K562 (cell line): ENCODE results near the gene VSNL1. TPM values are rescaled to one million over a fixed set of nuclear protein-coding genes. Genes with fewer than 3 reads are reported as not detected.

Source experiments
- ATAC-seq: fragments of 200-7000 bp; cut with Tn5 transposase; 3 replicates; pipeline ENCODE4 v1.9.1; 2020; ENCODE audit warnings: moderate library complexity
- BruUV-seq: library from RNA; stranded (reverse); fragments of 400-500 nt; replicated peaks from 2 replicates; lab custom pipeline; 2021; lab: Mats Ljungman, UMichigan
- CTCF ChIA-PET: fragments of 300-600 bp; formaldehyde crosslinking; extraction: SDS; loops from one replicate; lab custom pipeline; 2021; ENCODE audit warnings: low intra/inter-chr PET ratio; lab: Yijun Ruan, JAX
- POLR2A ChIA-PET: fragments of 300-600, 350-650 bp; sonication (Branson Sonifier 250); formaldehyde crosslinking; extraction: SDS; loops from one replicate; lab custom pipeline; 2021; ENCODE audit warnings: antibody characterized with exemption, inconsistent platforms; lab: Yijun Ruan, JAX
- DNase-seq, 4 experiments: peaks; one replicate each; pipeline versions ENCODE4 v3.0.0 to v3.0.0-alpha.2; 2011 to 2018; ENCODE audit warnings: low spot score in 3 of 4, mixed read lengths in 3 of 4; ENCODE audit errors: extremely low read depth in 1 of 4
- FAIRE-seq: peaks from 2 replicates; lab custom pipeline; 2011; peaks lifted over from hg19 to GRCh38; lab: Jason Lieb, UNC
- H2AFZ ChIP-seq: 2 replicates; pipeline ENCODE4 v1.6.0; 2011; ENCODE audit warnings: low read depth, low read length, control low read depth, inconsistent platforms
- H3K27ac ChIP-seq: fragments of 200-600 bp; 3 replicates; pipeline ENCODE4 v1.8.0; 2011; ENCODE audit warnings: low read depth, mild to moderate bottlenecking, control low read depth, inconsistent platforms, low read length, moderate library complexity, mixed read lengths; ENCODE audit errors: extremely low read depth
- H3K27me3 ChIP-seq, 2 experiments: fragments of 300-600 bp in 1 of 2; 2 replicates in 1 of 2; 3 replicates in 1 of 2; pipeline versions ENCODE4 v1.6.0 to v1.8.0; 2011; ENCODE audit warnings: inconsistent platforms in 2 of 2, low read length in 2 of 2, mild to moderate bottlenecking in 1 of 2, mixed read lengths in 1 of 2, moderate library complexity in 1 of 2; ENCODE audit not compliant: control insufficient read depth in 2 of 2, insufficient read depth in 2 of 2
- H3K36me3 ChIP-seq: fragments of 300-600 bp; 3 replicates; pipeline ENCODE4 v1.8.0; 2011; ENCODE audit warnings: mild to moderate bottlenecking, low read length, inconsistent platforms; ENCODE audit not compliant: control insufficient read depth, insufficient read depth
- H3K4me1 ChIP-seq, 2 experiments: fragments of 200-600 bp in 1 of 2; replicated peaks in 1 of 2; 2 replicates in 1 of 2; 3 replicates in 1 of 2; pipeline versions ENCODE4 v1.5.1 to v1.8.0; 2011; ENCODE audit warnings: inconsistent platforms in 2 of 2, low read length in 2 of 2, mild to moderate bottlenecking in 1 of 2, mixed read lengths in 1 of 2, moderate library complexity in 1 of 2; ENCODE audit not compliant: control insufficient read depth in 2 of 2, insufficient read depth in 2 of 2
- H3K4me2 ChIP-seq: 2 replicates; pipeline ENCODE4 v1.6.1; 2011; ENCODE audit warnings: low read length, control low read depth, inconsistent platforms, mixed read lengths; ENCODE audit not compliant: insufficient read depth
- H3K4me3 ChIP-seq: fragments of 200-600 bp; sonication (generic), shearing (Covaris generic); 2 replicates; pipeline ENCODE4 v1.5.1; 2016; ENCODE audit warnings: control low read depth, inconsistent platforms
- H3K79me2 ChIP-seq: fragments of 200-600 bp; 3 replicates; pipeline ENCODE4 v1.8.0; 2011; ENCODE audit warnings: low read length, inconsistent platforms; ENCODE audit not compliant: control insufficient read depth, insufficient read depth
- H3K9ac ChIP-seq, 2 experiments: 2 replicates each; pipeline versions ENCODE4 v1.6.0 to v1.6.1; 2011; ENCODE audit warnings: low read depth in 2 of 2, low read length in 2 of 2, control low read depth in 1 of 2, inconsistent platforms in 1 of 2, mild to moderate bottlenecking in 1 of 2, mixed read lengths in 1 of 2; ENCODE audit not compliant: insufficient read depth in 1 of 2
- H3K9me1 ChIP-seq: one replicate; pipeline ENCODE4 v1.6.0; 2011; ENCODE audit warnings: inconsistent platforms, mild to moderate bottlenecking, low read length, moderate library complexity; ENCODE audit not compliant: control insufficient read depth, insufficient read depth
- H3K9me3 ChIP-seq: replicated peaks from 2 replicates; pipeline ENCODE4 v1.5.1; 2011; ENCODE audit warnings: low read depth, low read length, inconsistent platforms; ENCODE audit not compliant: control insufficient read depth, insufficient read depth
- H4K20me1 ChIP-seq: replicated peaks from 2 replicates; pipeline ENCODE4 v1.6.1; 2011; ENCODE audit warnings: low read length, inconsistent platforms, mixed read lengths; ENCODE audit not compliant: control insufficient read depth, insufficient read depth
- CBX2 ChIP-seq: fragments of 200-600 bp; sonication (generic); IDR thresholded peaks from one replicate; pipeline ENCODE4 v1.6.1; 2012; ENCODE audit warnings: mild to moderate bottlenecking, low read length, inconsistent platforms; ENCODE audit not compliant: insufficient read depth, poor library complexity, severe bottlenecking
- REST ChIP-seq, 2 experiments: fragments of 450-650 bp; formaldehyde crosslinking in 1 of 2; IDR thresholded peaks; 2 replicates each; pipeline versions ENCODE4 v1.4.0 to v1.6.1; 2014 to 2020; ENCODE audit warnings: mild to moderate bottlenecking in 2 of 2, borderline replicate concordance in 1 of 2, low read depth in 1 of 2
- SETDB1 ChIP-seq: IDR thresholded peaks from one replicate; pipeline ENCODE4 v1.6.1; 2012; ENCODE audit warnings: low read length, control low read depth, inconsistent platforms
- TARDBP ChIP-seq: fragments of 450-650 bp; IDR thresholded peaks from 2 replicates; pipeline ENCODE4 v1.6.1; 2016
- WGBS: fragments of 100-300 bp; shearing (Covaris generic); methylation state at CpG from one replicate; pipeline ENCODE4 v1.1.6; 2016; ENCODE audit warnings: low coverage, mixed read lengths; ENCODE audit not compliant: insufficient coverage; ENCODE audit errors: missing lambda C conversion rate; 5-methylcytosine and 5-hydroxymethylcytosine counted together
- in situ Hi-C: fragments of 300-500 bp; cut with MboI; formaldehyde crosslinking; loops from 4 replicates; pipeline ENCODE4 v1.15.0; 2018; ENCODE audit warnings: inconsistent platforms, mixed read lengths
- intact Hi-C: fragments of 100-400 bp; cut with micrococcal nuclease; formaldehyde crosslinking; loops from 2 replicates; pipeline ENCODE4 v1.14.2; 2022
- polyA plus RNA-seq, 8 experiments: library from polyadenylated mRNA; depleted of rRNA in 4 of 8; stranded (reverse) in 5 of 8; unstranded in 3 of 8; fragments of >200 nt; fragmentation: Nextera tagmentation in 2 of 8; fragmentation: Illumina TruSeq in 1 of 8; extraction: Ambion mirVana in 2 of 8; extraction: Trizol in 1 of 8; gene quantifications; 2 replicates each; pipeline versions ENCODE4 v1.2.1 to v1.2.3, GENCODE V29; 2011 to 2014; ENCODE audit warnings: inconsistent platforms in 1 of 8, missing spikeins in 1 of 8
- total RNA-seq, 7 experiments: library from RNA; depleted of rRNA in 6 of 7; stranded (reverse); fragments of >200 nt in 6 of 7; fragmentation: Illumina TruSeq in 2 of 7; extraction: Trizol in 2 of 7; gene quantifications; 2 replicates each; pipeline versions ENCODE4 v1.2.1 to v1.2.3, GENCODE V29; 2011 to 2021; ENCODE audit warnings: low replicate concordance in 1 of 7
- TF ChIP-seq, protein P1 (sequence below), 2 experiments: IDR thresholded peaks; 2 replicates each; pipeline ENCODE4 v1.6.1; 2011; ENCODE audit warnings: borderline replicate concordance in 1 of 2, control low read depth in 1 of 2, low read depth in 1 of 2, low read length in 1 of 2, mild to moderate bottlenecking in 1 of 2, mixed read lengths in 1 of 2, moderate library complexity in 1 of 2; ENCODE audit not compliant: insufficient read depth in 1 of 2, insufficient read length in 1 of 2, poor library complexity in 1 of 2, severe bottlenecking in 1 of 2; ENCODE audit errors: extremely low read depth in 1 of 2
- TF ChIP-seq, protein P2 (sequence below): sonication (generic); formaldehyde crosslinking; IDR thresholded peaks from 2 replicates; pipeline ENCODE4 v1.8.1; 2023; ENCODE audit warnings: mild to moderate bottlenecking, missing genetic modification reagents, moderate library complexity
- TF ChIP-seq, protein P3 (sequence below): IDR thresholded peaks from 2 replicates; pipeline ENCODE4 v1.6.1; 2011; ENCODE audit warnings: borderline replicate concordance, low read depth, mild to moderate bottlenecking, moderate library complexity, low read length; ENCODE audit not compliant: insufficient read depth, poor library complexity, severe bottlenecking

VSNL1 gene
- total and polyA plus RNA-seq, 9 of the 15 experiments (the other 6 are each of a cell fraction or from before 2014, with no cell fraction given): 0.20 TPM; not detected in 8

DNA sequence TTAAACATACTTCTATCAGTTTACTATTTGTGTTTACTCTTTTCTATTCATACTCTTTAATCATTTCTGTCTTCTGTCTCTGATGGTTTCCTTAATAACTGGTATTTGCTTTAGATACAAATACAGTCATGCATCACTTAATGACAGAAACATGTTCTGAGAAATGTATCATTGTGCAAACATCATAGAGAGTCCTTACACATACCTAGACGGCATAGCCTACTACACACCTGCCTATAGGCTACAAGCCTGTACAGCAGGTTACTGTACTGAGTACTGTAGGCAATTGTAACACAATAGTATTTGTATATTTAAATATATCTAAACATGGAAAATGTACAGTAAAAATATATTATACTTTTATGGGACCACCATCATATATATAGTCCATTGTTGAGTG, 36.3 kb downstream of the VSNL1 start:
- CTCF ChIA-PET: no interaction called here
- TF ChIP-seq TARDBP (no peak), REST (IDR thresholded peaks at IDR 0.05; ENCODE audit: borderline replicate concordance) (no peak), REST (CRISPR knock-in tag; IDR thresholded peaks at IDR 0.05; ENCODE audit: low read depth) (no peak), CBX2 (no peak), SETDB1 (no peak)
- TF ChIP-seq, protein P1, sequence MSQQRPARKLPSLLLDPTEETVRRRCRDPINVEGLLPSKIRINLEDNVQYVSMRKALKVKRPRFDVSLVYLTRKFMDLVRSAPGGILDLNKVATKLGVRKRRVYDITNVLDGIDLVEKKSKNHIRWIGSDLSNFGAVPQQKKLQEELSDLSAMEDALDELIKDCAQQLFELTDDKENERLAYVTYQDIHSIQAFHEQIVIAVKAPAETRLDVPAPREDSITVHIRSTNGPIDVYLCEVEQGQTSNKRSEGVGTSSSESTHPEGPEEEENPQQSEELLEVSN (IDR thresholded peaks at IDR 0.05; ENCODE audit: borderline replicate concordance in 1 of 2, extremely low read depth in 1 of 2, insufficient read depth in 1 of 2, insufficient read length in 1 of 2, low read depth in 1 of 2, low read length in 1 of 2, poor library complexity in 1 of 2, severe bottlenecking in 1 of 2): no peak
- TF ChIP-seq, protein P2, sequence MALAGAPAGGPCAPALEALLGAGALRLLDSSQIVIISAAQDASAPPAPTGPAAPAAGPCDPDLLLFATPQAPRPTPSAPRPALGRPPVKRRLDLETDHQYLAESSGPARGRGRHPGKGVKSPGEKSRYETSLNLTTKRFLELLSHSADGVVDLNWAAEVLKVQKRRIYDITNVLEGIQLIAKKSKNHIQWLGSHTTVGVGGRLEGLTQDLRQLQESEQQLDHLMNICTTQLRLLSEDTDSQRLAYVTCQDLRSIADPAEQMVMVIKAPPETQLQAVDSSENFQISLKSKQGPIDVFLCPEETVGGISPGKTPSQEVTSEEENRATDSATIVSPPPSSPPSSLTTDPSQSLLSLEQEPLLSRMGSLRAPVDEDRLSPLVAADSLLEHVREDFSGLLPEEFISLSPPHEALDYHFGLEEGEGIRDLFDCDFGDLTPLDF (CRISPR knock-in tag): no peak
- TF ChIP-seq, protein P3, sequence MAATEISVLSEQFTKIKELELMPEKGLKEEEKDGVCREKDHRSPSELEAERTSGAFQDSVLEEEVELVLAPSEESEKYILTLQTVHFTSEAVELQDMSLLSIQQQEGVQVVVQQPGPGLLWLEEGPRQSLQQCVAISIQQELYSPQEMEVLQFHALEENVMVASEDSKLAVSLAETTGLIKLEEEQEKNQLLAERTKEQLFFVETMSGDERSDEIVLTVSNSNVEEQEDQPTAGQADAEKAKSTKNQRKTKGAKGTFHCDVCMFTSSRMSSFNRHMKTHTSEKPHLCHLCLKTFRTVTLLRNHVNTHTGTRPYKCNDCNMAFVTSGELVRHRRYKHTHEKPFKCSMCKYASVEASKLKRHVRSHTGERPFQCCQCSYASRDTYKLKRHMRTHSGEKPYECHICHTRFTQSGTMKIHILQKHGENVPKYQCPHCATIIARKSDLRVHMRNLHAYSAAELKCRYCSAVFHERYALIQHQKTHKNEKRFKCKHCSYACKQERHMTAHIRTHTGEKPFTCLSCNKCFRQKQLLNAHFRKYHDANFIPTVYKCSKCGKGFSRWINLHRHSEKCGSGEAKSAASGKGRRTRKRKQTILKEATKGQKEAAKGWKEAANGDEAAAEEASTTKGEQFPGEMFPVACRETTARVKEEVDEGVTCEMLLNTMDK: no peak
- TF ChIP-seq, all 486 proteins: peak for 0
- intact Hi-C loops: loop anchor here (10.0 kb wide), 1 partner anchor 802 kb away; no protein-coding TSS in a partner anchor

More for the DNA sequence above, 36.3 kb downstream of the VSNL1 start:
- BruUV-seq: no TSS peak
- H4K20me1 ChIP-seq: no peaks in the 10 kb centered on the region
- no peak for ATAC-seq
- H3K4me3 ChIP-seq: no peak overlapping the region
- POLR2A ChIA-PET: no interaction called here
- H3K4me1 ChIP-seq: peaks cover 0 to 5% of the 10 kb centered on the region in 2 experiments; a peak in 2 of 5 replicates
- no peak overlapping the region for H2AFZ ChIP-seq
- no peak overlapping the region for H3K4me2 ChIP-seq
- in situ Hi-C loops: no loop called here
- H3K9ac ChIP-seq: no peak overlapping the region
- no peaks in the 10 kb centered on the region for H3K9me1 ChIP-seq
- H3K27me3 ChIP-seq: 0 out of 5 replicates have a peak, but pooled peaks cover 0 to 4% of the 10 kb centered on the region in 2 experiments
- DNase-seq: no peak
- H3K27ac ChIP-seq: no peak overlapping the region
- WGBS: 17% methylated on average over 1 of the region's 1 CpG
- H3K79me2 ChIP-seq: no peaks in the 10 kb centered on the region
- no peak for FAIRE-seq
- no peaks in the 10 kb centered on the region for H3K9me3 ChIP-seq
- no peaks in the 10 kb centered on the region for H3K36me3 ChIP-seq
